ENCODE measurements around the gene OR1F1.
"Not testable (repeated sequence)": the region's sequence is repeated elsewhere in the genome, so short reads cannot be mapped to it uniquely, and the experiment has no call there.

The OR1F1 gene

DNA sequence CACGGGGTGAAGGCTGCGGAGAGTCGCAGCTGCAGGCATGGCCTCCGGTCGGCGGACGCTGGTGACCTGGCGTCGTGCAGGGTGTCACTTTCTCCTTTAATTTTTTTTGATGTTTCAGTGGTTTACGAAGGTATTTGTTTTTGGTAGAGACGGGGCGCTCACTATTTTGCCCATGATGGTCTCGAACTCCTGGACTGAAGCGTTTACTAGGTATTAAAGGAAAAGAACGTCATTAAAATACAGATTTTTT, 36.1 kb upstream of the OR1F1 start:
- DNase-seq, result no peak

DNA sequence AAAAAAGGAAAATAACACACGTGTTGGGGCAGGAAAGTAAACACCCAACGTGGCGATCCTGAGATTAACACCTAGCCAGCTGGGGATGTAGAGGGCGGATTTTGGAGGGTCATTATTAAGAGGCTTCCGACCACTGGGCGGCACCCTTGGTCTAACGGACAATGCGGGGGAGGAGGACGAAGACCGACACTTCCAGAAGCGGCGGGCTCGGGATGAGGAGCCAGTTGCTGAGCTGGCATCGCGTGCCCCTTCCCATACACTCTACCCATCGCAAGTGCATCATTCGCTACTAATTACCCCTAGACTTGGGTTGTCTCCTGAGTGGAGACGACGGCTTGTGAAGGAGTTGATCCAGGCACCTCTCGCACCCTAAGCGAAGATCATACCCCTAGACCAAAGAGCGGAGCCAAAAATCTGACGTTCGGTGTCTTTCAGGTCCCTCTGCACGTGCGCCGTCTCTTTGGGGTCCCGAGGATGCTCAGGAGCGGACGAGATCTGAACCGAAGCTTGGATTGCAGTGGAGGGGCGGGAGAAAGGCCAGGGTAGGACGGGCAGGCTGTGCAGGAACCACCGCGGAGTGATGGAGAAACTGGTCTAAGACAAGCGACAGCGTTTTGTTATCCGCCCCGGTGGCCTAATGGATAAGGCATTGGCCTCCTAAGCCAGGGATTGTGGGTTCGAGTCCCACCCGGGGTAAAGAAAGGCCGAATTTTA, 35.6 kb upstream of the OR1F1 start:
- peak; percentile 80 for DNase-seq

DNA sequence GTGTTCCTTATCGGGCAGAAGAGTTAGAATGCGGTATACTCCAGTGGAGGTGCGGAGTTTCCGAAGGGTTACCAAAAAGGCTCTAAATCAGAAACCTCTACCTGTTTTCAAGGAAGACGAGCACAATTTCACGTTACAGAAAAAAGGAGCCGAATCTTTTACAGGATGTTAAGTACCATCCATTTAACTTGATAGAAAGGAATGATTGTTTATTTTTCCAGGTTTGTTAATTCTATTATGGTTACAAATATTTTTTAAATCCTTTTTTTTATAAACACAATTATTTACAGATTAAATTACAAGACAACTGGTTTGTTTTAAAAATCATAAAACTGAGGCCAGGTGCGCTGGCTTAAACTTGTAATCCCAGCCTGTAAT, 35.0 kb upstream of the OR1F1 start:
- no peak for DNase-seq

DNA sequence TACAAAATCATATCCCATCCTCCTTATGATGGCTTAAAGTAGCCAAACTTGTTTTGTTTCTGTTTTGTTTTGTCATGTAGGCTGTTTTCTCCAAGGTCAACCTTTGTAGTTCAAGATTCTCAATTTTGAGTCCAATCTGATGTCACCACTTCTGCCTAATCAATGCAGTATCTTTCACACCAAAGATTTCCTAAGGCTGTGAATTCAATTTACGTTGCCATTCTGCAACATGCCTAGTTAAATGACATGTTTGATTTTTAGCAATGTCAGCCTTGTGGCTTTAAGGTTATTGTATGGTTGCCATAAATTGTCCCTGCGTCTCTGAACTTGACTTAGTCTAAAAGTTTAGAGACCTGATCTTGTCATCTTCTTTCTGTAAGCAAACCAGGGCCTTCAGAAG, 32.8 kb upstream of the OR1F1 start:
- no peak for DNase-seq

DNA sequence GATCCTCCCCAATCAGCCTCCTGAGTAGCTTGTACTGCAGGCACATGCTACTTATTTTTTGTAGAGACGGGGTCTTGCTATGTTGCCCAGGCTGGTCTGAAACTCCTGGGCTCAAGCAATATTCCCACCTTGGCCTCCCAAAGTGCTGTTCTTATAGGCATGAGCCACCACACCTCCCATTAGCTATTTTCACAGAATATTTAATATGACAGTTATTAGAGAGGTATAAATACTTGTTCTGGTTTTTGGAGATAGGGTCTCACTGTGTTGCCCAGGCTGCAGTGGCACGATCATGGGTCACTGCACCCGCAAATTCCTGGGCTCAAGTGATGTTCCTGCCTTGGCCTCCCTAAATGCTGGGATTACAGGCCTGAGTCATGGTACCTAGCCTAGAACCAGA, 32.0 kb upstream of the OR1F1 start:
- DNase-seq, result no peak

DNA sequence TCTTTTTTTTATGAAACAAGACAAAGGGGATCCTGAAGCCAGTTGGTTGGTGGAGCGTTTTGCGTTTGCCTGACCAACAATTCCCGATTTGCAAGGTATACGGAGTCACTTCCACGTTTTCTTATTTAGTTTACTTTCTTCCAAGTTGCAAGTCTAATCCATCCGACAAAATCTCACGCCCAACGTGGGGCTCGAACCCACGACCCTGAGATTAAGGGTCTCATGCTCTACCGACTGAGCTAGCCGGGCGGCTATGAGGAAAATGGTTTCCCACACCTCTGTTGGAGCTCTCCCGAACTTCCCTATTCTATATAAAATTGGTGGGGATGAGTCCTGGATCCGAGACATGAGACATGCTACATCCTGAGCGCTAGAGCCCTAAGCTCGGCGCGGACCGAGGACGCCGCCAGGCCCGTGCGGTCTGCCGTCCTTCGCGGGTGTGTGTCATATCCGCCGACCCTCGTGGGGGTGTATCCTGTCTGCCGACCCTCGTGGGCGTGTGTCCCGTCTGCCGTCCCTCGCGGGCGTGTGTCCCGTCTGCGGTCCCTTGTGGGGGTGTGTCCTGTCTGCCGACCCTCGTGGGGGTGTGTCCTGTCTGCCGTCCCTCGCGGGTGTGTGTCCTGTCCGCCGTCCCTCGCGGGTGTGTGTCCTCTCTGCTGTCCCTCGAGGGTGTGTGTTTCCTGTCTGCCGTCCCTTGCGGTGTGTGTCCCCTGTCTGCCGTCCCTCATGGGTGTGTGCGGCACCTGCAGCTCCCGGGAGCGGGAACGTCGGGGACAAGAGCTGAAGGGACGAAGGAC, 30.6 kb upstream of the OR1F1 start:
- peak; percentile 47 for DNase-seq

DNA sequence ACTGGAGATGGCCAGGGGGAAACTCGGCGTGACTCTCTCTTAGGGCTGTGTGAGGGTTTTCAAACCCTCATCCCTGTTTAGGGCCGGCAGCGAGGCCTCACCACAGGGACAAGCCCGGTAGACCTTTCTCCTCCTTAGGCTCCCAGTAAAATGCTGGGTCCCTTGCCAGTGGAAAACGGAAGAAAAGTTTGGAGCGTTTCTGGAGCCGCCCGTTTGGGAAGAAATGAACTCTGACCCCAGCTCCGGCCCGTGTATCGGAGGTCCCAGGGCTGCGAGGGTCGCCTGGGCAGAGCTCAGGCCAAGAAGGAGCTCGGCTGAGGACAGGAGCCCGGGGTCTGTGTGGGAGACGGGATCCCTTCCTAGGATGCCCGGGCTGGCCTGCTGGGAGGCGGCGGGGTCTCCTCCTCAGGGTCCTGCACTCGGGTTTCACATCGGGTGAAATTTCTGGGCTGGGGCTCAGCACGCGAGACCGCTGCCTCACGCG, 29.9 kb upstream of the OR1F1 start:
- DNase-seq, result no peak

DNA sequence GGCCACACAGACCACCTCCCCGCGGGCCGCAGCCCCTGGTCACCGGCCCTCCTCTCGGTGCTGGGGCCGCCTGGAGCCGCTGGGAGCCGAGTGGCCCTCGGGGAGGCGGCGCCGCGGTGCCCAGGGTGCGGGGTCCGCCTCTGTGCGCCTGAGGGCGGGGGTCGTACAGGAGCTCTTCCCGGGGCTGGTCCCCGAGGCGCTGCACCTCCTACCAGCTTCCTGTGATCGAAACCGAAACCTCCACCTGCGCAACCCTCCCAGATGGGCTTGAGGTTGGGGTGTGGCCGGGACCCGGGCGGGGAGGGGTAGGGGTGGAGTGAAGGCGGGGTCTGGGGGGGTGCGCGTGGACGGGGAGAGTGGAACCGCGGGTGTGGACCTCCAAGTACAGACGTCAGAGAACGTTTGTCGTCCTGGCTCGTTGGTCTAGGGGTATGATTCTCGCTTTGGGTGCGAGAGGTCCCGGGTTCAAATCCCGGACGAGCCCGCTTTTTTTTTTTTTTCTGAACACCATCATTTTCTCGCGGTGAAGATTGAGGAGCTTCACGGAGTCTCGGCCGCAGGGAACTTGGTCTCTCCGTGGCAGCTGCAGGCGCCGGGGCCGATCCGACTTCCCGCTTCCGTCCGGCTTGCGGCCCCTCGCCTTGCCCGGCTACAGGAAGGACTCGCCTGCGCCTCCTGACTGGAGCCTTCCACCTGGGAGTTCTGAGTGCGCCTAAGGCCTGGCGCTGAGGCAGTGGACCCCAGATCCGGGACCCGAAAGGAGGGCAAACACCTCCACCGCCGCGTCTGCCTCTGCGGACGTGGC, 29.3 kb upstream of the OR1F1 start:
- DNase-seq, result peak; percentile 77

DNA sequence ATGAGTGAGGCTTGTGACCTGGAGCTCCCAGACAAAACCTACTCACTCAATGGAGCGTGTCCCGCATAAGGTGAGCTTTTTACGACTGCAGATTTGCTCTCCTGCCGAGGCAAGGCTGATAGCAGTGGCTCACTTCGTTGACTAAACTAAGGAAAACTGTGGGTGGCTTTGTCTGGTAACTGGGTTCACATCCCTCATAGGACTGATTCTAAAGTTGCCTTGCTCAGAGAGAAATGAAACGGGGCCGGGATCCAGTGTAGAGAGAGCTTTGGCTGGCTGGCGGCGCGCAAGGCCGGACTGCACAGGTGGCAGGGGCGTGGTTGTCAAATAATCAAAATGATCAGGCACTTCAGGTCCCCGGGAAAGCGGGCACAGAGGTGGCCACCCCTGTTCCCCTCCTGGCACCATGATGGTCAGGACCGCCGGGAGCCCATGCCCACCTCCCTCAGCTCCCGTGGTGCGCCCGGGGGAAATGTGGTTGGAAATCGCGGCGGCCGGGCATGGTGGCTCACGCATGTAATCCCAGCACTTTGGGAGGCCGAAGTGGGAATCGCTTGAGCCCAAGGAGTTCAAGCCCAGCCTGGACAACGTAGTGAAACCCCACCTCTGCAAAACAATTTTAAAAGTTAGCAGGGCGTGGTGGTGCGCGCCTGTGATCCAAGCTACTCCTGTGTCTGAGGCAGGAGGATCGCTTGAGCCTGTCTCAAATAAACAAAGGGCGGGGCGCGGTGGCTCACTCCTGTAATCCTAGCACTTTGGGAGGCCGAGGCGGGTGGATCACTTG, 26.6 kb upstream of the OR1F1 start:
- DNase-seq, result no peak

DNA sequence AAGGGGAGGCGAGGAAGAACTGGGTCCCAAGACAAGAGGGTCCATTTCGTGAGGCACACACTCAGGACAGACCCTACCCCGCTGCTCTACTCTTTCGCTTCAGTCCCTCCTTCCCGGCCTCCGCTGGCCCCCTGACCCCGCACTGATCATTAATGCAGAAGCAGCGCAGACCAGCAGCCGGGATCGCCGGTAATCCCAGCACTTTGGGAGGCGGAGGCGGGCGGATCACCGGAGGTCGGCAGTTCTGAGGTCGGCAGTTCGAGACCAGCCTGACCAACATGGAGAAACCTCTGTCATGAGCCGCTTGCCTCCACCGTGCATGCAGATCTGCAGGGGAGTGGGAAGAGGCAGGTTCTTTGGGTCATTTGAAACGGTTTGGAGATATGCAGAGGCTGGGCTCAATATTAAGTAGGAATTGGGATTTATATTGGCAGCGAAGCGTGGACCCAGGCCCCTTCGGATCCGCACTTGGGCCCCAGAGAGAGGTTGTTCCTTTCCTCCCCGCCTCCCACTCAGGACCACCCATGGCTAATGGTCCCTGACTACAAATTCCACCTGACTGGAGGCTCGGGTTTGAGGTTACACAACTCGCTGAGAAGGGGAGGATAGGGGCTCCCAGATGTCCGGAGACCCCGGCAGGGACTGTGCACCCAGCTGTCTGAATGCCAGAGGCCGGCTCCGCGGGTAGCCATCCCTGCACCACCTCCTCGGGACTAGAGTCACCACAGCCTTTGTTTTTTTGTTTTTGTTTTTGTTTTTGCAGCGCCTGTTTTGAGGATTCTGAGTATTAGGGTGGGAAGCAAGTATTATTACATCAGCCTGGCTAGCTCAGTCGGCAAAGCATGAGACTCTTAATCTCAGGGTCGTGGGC, 23.6 kb upstream of the OR1F1 start:
- no peak for DNase-seq

DNA sequence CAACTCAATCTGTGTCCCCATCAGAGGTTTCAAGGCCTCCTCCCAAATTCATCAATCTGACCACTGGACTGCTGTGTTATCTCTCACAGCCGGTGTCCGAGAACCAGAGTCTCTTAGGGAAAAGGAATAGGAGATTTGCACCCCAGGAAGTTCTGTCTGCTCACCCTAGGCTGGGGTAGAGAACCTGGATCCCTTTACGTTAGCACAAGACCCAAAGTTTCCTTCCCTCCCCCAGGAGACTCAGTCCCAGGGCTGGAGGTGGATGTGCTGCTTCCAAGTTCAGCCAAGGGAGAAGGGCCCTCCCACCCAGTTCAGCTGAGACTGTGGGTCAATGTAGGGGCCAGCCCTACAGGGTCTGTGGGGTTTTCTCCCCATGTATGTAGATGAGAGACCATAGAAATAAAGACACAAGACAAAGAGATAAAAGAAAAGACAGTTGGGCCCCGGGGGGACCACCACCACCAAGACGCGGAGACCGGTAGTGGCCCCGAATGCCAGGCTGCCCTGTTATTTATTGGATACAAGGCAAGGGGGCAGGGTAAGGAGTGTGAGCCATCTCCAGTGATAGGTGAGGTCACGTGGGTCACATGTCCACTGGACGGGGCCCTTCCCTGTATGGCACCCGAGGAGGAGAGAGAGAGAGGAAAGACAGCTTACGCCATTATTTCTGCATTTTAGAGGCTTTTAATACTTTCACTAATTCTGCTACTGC, 22.7 kb upstream of the OR1F1 start:
- DNase-seq, result no peak

DNA sequence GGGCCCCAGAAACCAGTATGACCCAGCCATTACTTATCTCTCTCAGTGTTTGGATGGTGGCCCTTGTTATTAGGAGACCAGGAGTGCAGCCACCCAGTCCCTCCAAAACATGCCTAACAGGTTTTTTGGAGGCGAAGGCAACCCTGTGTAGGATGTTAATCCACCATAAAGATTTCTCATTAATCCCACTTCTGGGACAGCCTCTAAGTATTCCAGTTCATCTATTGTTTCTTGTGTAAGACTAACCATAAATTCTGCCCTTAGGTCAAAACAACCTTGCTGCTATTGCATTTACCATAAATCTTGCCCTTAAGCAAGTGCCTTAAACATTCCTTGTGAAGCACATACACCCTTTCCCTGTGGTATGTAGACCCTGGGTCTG, 21.5 kb upstream of the OR1F1 start:
- DNase-seq, result no peak

DNA sequence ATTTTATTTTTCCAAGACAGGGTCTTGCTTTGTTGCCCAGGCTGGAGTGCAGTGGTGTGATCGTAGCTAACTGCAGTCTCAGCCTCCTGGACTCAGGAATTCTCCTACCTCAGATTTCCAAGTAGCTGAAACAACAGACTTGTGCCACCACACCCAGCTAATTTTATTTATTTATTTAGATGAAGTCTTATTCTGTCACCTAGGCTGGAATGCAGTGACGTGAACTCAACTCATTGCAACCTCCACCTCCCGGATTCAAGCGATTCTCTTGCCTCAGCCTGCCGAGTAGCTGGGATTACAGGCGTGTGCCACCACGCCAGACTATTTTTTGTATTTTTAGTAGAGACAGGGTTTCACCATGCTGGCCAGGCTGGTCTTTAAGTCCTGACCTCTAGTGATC, 19.3 kb upstream of the OR1F1 start:
- not testable (repeated sequence) for DNase-seq

DNA sequence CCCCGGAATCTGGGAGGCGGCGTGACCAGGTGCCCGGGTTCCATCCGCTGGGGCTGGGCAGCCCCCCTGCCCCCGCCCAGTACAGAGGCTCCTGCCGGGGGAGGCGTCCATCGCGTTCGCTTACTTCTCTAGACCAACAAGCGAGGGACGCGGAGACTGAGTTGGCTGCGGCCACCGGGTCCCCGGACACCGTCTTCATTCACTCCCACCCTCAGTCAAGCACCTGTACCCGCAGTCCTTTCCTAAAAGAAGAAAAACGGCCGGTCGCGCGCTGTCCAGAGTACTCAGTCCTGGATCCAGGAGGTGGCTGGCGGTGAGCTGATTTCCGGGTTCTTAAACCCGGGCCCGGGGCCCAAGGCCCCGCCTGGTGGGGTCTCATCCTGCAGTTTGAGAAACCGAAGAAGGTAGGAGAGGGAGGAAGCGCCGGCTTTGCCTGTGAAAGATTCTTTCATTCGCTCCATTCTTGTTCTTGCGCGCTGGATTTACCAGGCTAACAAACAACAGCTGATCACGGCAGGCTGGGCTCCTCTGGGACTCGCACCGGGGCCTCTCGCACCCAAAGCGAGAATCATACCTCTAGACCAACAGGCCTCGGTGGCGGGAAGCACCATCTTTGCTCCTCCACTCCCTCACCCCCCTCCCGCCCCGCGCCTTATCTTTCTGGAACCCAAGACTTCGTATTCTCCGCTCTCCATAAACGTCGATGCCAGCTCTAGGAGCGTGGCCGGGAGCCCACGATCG, 17.4 kb upstream of the OR1F1 start:
- DNase-seq, result no peak

DNA sequence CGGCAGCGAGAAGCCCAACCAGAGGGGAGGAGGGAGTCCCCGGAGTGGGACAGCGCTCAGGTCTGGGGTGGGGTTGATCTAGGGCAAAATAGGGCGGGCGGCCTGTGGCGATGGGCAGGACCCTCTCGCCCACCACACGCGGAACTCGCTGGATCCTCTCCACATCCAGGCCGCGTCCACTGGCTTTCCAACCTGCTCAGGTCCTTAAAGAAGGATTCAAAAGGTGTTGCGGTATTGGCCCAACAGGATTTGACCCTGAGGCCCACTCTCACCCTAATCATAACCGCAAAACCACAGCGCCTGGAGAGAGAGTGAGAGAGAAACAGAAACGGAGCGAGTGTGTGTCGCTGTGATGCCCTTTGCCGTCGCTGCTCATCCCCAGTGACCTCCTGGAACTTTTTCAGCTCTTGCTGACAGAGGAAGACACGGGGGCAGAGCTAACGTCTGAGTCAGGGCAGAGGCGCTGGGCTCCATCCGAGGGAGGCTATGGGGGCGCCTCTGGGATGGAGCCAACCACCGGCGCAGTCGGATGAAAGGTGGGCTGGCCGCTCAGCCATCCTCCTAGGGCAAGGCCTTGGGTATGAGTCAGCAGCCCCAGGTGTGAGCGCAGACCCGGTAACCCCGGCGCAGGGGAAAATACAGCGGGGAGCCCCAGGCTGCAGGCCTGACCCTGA, 16.7 kb upstream of the OR1F1 start:
- DNase-seq, result peak; percentile 54

DNA sequence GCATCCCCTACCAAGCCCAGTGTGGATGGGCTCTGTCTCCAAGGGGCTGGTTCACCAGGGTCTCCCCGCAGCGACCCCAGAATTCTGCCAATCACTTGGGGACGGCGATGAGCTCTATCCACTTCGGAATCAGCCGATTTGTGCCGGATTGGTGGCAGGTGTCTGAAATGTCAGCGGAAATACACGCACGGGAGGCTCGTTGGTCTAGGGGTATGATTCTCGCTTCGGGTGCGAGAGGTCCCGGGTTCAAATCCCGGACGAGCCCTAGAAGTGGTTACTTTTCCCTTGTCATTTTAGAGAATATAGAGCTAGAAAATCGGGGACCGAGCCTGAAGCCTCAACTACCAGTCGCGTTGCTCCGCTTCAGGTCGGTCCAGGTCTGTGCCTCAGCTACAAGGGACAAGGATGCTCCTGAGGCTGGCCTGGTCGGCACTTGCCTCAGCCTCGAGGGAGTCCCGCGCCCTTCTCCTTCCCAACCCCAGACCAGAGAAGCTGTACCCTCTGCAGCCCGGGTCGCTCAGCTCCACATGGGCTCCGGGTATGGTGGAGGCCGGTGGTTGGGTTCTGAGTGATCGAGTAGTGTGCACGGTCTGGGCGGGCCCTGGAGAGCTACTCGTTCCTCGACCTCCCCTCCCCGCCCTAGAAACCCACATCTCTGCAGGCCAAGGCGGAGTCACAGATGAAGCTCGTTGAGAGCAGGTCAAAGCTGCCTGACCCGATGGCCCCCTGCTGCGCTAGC, 16.0 kb upstream of the OR1F1 start:
- DNase-seq, result peak; percentile 52

DNA sequence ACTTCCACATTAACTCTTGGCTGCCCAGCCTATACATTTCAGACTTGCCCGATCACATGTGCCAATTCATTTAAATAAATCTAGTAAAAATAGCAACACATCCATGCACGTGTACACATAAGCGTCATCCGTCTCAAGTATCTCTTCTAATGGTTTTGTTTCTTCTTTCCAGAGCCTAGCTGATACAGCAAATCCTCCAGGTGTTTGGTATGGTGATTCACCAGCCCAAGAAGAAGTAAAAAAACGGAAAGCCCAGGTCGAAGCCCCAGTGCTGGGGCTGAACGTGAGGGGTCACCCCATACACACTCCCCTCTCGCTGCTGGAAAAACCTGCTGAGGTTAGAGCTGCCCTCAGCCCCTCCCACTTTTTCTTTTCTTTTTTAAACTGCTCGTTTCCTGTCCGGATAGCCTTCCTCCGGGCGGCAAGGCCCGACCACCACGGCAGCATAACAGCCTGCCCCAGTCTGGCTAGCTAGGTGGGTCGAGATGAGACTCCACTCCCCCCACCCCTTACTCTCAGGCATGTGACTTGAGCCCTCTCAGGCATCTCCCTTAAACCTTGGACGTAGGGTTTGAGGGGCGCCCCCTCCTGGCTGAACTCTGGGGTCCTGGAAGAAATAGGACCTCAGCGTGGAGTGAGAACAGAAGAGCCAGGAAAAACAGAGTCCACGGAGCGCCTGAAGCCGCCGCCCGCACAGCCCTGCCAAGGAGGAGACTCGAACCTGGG, 13.9 kb upstream of the OR1F1 start:
- DNase-seq, result no peak

DNA sequence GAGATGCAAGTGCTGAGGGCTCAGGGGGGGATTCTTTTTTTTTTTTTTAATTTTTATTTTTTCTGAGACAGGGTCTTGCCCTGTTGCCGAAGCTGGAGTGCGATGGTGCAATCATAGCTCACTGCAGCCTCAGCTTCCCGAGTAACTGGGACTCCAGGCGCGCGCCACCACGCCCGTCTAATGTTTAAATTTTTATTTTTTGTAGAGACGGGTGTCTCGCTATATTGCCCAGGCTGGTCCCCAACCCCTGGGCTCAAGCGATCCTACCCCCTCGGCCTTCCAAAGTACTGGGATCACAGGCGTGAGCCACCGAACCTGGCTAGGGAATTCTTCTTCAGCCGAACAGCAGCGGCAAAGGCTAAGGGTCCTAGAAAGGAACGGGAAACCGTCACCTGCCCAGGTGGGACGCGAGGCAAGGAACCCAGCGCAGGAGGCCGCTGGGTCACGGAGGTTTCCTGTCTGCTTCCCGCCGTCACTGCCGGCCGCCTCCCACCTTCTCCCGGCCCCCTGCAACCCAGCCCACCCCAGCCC, 13.3 kb upstream of the OR1F1 start:
- no peak for DNase-seq
